HG03095 (cell line): ENCODE results near the gene NACC1.

Experiments
- ATAC-seq: cut with Tn5 transposase; IDR thresholded peaks from one replicate; pipeline ENCODE4 v1.9.1; 2021; ENCODE audit warnings: moderate library complexity; ENCODE audit not compliant: unreplicated experiment

The NACC1 gene

GRCh38 chr19:13099073-13099999 is 18.7 kb upstream of the NACC1 start:
- ATAC-seq, result no peak

- ATAC-seq, result no peak
These were observed 18.0 kb upstream of the NACC1 start for GRCh38 chr19:13100031-13100588.

- ATAC-seq, result no peak
These were observed 17.0 kb upstream of the NACC1 start for GRCh38 chr19:13100841-13101589.

- no peak for ATAC-seq
These were observed 16.3 kb upstream of the NACC1 start for GRCh38 chr19:13101590-13102415.

- ATAC-seq, result no peak
These were observed 15.7 kb upstream of the NACC1 start for GRCh38 chr19:13102416-13102665.

- peak; percentile 38 for ATAC-seq
These were observed 15.1 kb upstream of the NACC1 start, which contains the start of gene LYL1 for GRCh38 chr19:13102666-13103580. Gene LYL1 (minus strand): TSS chr19:13102858. CDS start chr19:13101171, 1,687 bp downstream.

GRCh38 chr19:13103581-13104359 is 14.3 kb upstream of the NACC1 start:
- ATAC-seq, result no peak

- peak; percentile 32 for ATAC-seq
These were observed 13.7 kb upstream of the NACC1 start for GRCh38 chr19:13104360-13104847.

- ATAC-seq, result no peak
These were observed 13.0 kb upstream of the NACC1 start for GRCh38 chr19:13104848-13105711.

GRCh38 chr19:13109361-13110098 is 8.5 kb upstream of the NACC1 start:
- no peak for ATAC-seq

GRCh38 chr19:13110099-13110610 is 7.9 kb upstream of the NACC1 start:
- ATAC-seq, result no peak

- ATAC-seq, result no peak
These were observed 5.5 kb upstream of the NACC1 start for GRCh38 chr19:13112555-13112954.

GRCh38 chr19:13115936-13116281 is 2.2 kb upstream of the NACC1 start:
- no peak for ATAC-seq

GRCh38 chr19:13116282-13117175 is 1.5 kb upstream of the NACC1 start, which contains the start of gene TRMT1:
Gene TRMT1 (minus strand): TSS chr19:13116740. CDS start chr19:13116399, 341 bp downstream.
- ATAC-seq, result no peak

- ATAC-seq, result no peak
These were observed 790 bp upstream of the NACC1 start for GRCh38 chr19:13117176-13117771.
